ENCODE results near the gene DNER.

DNER gene

GRCh38 chr2:229425598-229425997 is 288.8 kb downstream of the DNER start:
- no peak for DNase-seq

- DNase-seq: no peak
Measured at GRCh38 chr2:229422063-229422462, 292.3 kb downstream of the DNER start.

GRCh38 chr2:229419158-229419557 is 295.2 kb downstream of the DNER start:
- DNase-seq: no peak

DNA sequence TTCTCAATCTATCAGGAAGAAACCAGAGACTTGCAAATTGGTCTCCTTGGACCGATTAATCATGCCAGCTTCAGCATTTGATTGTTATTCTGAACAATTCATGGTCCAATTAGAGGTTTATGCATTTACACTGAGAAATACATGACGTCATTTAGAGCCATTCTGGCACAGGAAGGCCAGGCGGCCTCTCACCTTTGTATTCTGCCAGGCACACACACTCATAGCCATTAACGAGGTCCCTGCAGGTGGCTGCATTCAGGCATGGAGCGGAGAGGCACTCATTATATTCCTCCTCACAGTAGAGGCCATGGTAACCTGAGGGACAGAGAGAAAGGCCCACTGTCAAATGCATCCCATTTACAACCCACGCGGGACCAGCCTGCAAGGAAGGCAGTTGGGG is 296.4 kb downstream of the DNER start:
- no peak for DNase-seq

- no peak for DNase-seq
Measured at GRCh38 chr2:229417176-229417575, 297.2 kb downstream of the DNER start.

DNA sequence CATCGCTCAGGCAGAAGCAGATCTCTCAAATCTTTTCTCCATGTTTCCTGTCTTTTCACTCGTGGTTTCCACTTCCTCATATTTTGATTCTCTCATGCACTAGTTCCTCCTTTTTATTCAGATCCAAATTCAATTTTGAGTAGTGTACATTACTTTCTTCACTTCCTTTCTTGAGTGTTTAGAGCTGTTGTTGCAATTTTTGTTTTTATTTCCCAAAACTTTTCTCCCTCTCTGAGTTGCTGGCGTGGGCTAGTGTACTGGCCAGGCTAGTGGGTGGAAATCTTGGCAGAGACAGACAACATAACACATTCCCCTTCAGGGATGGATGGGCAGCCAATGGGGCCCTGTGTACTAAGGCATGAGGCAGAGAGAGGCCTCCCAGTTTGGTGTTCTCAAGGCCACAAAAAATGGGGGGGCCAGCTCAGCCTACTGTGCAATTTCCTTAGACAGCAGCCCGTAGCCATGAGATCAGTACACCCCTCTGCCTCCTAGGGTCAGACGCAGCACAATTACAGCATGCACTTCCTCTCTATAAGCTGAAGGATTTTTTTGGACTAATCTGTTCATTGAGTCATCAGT is 298.1 kb downstream of the DNER start:
- DNase-seq: no peak

- no peak for DNase-seq
Measured at GRCh38 chr2:229414631-229415030, 299.7 kb downstream of the DNER start.

GRCh38 chr2:229412686-229413085 is 301.7 kb downstream of the DNER start:
- DNase-seq: no peak

- no peak for DNase-seq
Measured at GRCh38 chr2:229410946-229411345, 303.4 kb downstream of the DNER start.

DNA sequence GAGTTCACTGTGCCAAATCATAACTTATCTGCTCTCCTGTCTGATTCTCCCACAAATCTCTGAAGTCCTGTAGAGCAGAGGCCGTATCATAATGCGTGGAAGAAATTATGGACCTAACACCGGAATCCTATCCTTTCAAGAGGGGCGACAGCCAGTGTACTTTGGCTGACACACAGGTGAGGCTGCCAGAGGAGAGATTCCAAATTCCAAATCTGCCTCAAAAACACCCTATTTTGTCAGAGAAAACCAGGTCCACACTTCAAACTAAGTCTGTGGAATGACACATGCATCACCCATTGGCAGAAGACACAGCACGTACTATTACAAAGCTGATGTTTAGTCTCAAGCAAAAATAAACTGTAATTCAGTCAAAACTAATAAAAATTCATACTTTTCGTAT is 304.1 kb downstream of the DNER start:
- DNase-seq: no peak

GRCh38 chr2:229409751-229410181 is 304.6 kb downstream of the DNER start:
- DNase-seq: no peak

DNA sequence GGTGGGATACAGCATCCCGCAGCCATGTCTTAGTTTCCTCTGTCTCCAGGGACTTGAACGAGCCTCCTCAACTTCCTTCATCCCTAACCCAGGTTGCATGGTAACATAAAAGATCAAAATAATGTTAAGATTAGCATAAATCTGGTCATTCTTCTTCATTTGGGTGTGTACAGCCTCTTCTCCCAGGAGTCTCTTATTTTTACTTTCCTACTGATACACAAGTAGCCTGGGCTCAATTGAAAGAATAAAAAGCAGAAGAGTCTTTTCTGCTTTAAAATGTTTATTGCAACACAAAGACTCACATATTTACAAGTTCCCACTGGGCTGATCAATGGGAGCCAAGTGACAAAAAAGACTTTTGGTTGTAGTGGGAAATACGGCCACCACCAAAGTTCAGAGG is 305.4 kb downstream of the DNER start:
- no peak for DNase-seq

DNA sequence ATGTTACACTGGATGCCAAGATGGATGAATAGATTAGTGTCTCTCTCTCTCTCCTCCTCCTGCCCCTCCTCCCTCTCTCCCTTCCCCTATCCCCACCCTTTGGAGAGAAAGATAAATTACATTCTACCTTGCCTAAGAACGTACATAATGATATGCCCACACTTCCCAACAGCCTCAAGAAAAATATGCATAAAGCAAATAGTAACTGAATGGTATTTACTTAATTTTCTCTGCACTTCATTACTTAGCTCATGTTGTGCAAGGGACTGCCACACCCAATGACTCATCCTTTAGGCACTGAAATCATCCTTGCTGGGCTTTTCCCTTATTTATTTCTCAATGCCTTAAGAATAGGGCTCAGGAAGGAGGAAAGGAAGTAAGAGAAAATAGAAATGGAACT is 306.0 kb downstream of the DNER start:
- DNase-seq: no peak

DNA sequence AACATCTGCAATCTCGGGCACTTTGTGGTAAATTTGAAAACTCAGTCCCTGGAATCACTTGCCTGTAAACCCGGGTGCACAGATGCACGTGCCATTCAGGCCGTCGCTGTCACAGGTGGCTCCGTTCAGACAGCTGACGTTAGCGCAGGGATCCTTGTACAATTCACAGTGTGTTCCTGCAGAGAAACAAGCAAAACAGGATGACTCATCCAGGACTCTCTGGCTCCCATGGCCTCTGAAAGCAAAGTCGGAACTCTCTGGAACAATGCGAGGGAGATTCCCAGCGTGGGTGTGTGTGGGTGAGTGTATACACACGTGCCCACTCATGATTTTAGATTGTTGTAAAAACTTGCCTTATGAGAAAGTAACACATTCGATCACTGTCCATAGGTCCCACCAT is 307.2 kb downstream of the DNER start:
- DNase-seq: no peak

DNA sequence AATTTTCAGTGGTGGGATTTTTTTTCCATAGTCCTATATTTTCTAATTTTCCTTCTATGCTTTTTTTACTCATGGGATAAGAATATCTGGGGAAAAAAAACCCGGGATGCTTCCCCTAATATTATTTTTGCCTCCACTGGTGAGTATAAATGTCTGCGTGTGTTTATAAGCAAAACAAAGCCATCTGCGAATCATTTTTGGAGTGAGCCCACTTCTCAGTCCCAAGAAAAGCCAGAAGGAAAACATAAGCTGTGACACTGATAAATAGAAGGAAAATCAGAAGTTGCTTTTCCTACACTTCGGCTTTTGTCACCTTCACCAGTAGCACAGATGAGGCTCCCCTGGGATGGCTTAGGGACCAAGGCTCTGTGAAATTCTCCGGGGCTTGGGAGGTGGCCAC is 308.6 kb downstream of the DNER start:
- no peak for DNase-seq

DNA sequence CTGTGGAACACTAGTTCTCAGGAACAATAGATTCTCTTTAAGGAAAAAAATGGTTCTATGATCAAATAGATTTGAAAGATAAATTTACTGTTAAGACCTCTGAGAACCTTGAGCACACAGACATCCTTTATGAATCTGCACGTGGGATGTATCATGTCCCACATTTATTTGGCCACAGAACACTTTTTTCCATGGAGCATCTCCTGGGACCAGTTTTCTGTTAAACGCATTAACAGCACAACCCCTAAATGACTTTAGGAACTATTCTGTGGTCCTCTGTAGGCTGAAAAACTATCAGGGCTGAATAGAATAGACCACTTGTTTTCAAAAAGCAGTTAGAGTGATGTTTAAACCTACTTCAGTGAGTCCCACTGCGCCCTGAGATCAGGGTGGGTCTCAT is 311.1 kb downstream of the DNER start:
- no peak for DNase-seq

GRCh38 chr2:229401171-229401865 is 313.0 kb downstream of the DNER start:
- DNase-seq: no peak

GRCh38 chr2:229393926-229394325 is 320.4 kb downstream of the DNER start:
- no peak for DNase-seq

DNA sequence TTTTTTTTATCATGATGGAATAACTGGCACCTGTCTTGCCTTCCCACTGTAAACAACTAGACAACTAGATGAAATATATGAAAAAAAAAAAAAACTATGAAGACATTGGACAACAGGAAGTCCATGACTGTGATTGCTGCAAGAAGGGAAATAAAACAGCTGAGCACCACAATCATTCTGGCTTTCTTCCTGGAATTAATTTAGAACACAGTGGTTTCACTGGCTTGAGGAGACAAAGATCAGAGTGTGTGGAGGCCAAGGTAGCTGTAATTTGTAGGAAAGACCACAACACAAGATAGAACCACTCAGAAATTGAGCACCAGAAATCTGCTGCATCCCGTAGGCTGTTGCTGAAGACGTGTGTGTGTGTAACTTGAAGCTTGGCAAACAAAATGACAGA is 322.2 kb downstream of the DNER start:
- no peak for DNase-seq

- no peak for DNase-seq
Measured at GRCh38 chr2:229388731-229389130, 325.6 kb downstream of the DNER start.

DNA sequence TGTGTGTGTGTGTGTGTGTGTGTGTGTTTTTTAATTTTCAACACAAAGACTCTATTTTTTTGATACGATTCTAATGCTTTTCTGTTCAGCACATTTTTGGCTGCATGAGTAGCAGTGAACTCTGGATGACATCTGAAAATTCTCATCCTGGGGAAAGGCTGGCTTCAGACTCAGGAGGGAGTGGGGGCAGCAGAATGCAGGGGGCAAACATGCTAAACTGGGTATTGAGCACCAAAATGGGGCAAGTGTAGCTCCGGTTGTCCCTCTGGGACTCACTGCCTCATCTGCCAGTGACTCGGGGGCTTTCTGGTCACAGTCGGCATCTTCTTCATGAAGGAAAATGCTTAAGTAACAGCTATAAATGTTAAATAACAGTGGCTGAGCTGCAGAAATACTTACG is 326.5 kb downstream of the DNER start:
- DNase-seq: no peak

DNA sequence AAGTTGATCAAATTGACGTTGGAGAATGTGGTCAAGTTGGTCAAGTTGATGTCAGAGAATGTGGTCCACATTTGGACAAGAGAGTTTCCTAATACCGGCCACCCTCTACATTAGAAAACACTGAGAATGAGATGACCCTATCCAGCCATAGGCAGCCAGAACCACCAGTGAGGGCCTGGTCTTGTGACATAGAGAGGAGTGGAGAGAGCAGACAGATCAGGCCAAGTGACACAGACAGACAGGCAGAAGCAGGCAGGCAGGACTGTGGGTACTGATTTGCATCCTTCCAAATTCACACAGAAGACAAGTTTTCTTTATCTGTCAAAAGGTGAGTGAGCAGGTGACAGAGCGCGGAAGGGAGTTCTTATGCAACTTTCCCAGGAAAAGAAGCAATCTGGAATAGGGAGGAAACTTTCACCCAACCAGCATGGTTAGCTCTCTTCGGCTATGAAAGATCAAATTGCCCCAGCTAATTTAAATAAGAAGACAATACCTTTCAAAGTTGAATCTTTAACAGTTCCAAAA is 334.2 kb downstream of the DNER start:
- no peak for DNase-seq

- no peak for DNase-seq
Measured at GRCh38 chr2:229378386-229378785, 336.0 kb downstream of the DNER start.

GRCh38 chr2:229376866-229377265 is 337.5 kb downstream of the DNER start:
- no peak for DNase-seq

- no peak for DNase-seq
Measured at GRCh38 chr2:229375251-229375650, 339.1 kb downstream of the DNER start.

Data from NCI-H446 treated with DMSO at 0.1 percent for 48 hours (cell line).